Measurements from ENCODE around the gene FAM53B. TPM values are rescaled to one million over a fixed set of nuclear protein-coding genes. Genes with fewer than 3 reads are reported as not detected.
A peak's percentile ranks its signal among the peaks of the same experiment; 100 is the strongest.

FAM53B gene
- total RNA-seq, 1 donor from 2014 or later = 39.8 TPM

- Mint-ChIP-seq H3K36me3 (ENCODE audit: insufficient read depth) (no peaks in the 10 kb centered on the region), H3K9me3 (ENCODE audit: low read depth) (no peaks in the 10 kb centered on the region), H3K4me3 (ENCODE audit: low read depth) (no peak overlapping the region), H3K4me1 (ENCODE audit: low read depth) (peaks cover 38% of the 10 kb centered on the region), H3K27me3 (no peaks in the 10 kb centered on the region), H3K27ac (no peak overlapping the region)
- TF ChIP-seq CTCF (IDR thresholded peaks at IDR 0.05; ENCODE audit: unreplicated experiment) = peak; percentile 32
- no peak for DNase-seq (ENCODE audit: low spot score, unreplicated experiment)
Observed at GRCh38 chr10:124719213-124719851, 24.8 kb downstream of the FAM53B start.

DNA sequence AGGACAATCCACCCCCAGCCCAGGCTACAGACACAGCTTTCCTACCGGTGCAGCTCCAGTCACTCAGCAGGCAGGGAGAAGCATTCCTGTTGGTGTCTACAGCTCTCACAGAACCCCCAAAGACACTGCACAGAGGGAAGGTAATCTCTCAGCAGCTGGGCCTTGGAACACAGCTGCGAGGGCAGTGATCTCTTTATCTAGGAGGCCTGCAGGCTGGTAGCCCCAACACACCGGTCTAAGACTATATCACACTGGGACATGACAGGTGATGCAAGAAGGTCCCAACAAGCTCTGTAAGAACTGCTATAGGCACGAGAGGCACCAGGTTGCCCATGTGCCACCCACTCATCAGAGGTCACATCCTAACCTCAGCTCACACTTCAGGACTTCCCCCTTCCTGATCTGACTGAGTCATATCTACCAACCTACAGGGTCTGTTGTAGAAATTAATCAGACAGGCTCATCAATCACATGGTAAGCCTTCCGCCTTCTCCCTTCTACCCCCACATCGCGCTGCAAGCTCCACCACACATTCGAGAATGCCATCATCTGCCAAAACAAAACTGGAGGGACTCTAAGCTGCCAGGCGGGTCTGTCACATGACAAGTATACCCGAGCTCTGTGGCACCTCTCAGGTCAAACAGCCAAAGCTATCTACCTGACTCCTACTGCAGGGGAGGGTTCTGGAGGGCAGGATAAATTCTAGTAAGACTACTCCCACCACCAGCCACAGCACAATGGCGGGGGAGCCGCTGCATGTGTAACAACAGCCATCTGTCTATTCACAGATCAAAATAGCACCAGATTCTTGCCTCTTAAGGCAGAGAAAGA lies 26.1 kb downstream of the FAM53B start:
- Mint-ChIP-seq H3K4me1 (ENCODE audit: low read depth) (peaks cover 25% of the 10 kb centered on the region), H3K27ac (peak overlapping the region; percentile 11), H3K27me3 (no peaks in the 10 kb centered on the region), H3K36me3 (ENCODE audit: insufficient read depth) (no peaks in the 10 kb centered on the region), H3K9me3 (ENCODE audit: low read depth) (no peaks in the 10 kb centered on the region), H3K4me3 (ENCODE audit: low read depth) (no peak overlapping the region)
- TF ChIP-seq CTCF (IDR thresholded peaks at IDR 0.05; ENCODE audit: unreplicated experiment) = no peak
- DNase-seq (ENCODE audit: low spot score, unreplicated experiment) = no peak

GRCh38 chr10:124717041-124717757 lies 27.0 kb downstream of the FAM53B start:
- no peaks in the 10 kb centered on the region for H3K36me3 Mint-ChIP-seq (ENCODE audit: insufficient read depth)
- peaks cover 22% of the 10 kb centered on the region for H3K4me1 Mint-ChIP-seq (ENCODE audit: low read depth)
- H3K27me3 Mint-ChIP-seq = no peaks in the 10 kb centered on the region
- H3K9me3 Mint-ChIP-seq (ENCODE audit: low read depth) = no peaks in the 10 kb centered on the region
- H3K27ac Mint-ChIP-seq = peak overlapping the region; percentile 79
- TF ChIP-seq CTCF (IDR thresholded peaks at IDR 0.05; ENCODE audit: unreplicated experiment) = no peak
- H3K4me3 Mint-ChIP-seq (ENCODE audit: low read depth) = no peak overlapping the region
- DNase-seq (ENCODE audit: low spot score, unreplicated experiment) = no peak

GRCh38 chr10:124716369-124716768 lies 27.8 kb downstream of the FAM53B start:
- Mint-ChIP-seq H3K9me3 (ENCODE audit: low read depth) (no peaks in the 10 kb centered on the region), H3K4me3 (ENCODE audit: low read depth) (no peak overlapping the region), H3K4me1 (ENCODE audit: low read depth) (peaks cover 22% of the 10 kb centered on the region), H3K27ac (peak overlapping the region; percentile 79), H3K27me3 (no peaks in the 10 kb centered on the region), H3K36me3 (ENCODE audit: insufficient read depth) (no peaks in the 10 kb centered on the region)
- no peak for DNase-seq (ENCODE audit: low spot score, unreplicated experiment)
- no peak for TF ChIP-seq CTCF (IDR thresholded peaks at IDR 0.05; ENCODE audit: unreplicated experiment)

GRCh38 chr10:124715439-124715838 lies 28.7 kb downstream of the FAM53B start:
- Mint-ChIP-seq H3K4me3 (ENCODE audit: low read depth) (no peak overlapping the region), H3K36me3 (ENCODE audit: insufficient read depth) (no peaks in the 10 kb centered on the region), H3K4me1 (ENCODE audit: low read depth) (peaks cover 26% of the 10 kb centered on the region), H3K27ac (no peak overlapping the region), H3K9me3 (ENCODE audit: low read depth) (no peaks in the 10 kb centered on the region), H3K27me3 (no peaks in the 10 kb centered on the region)
- TF ChIP-seq CTCF (IDR thresholded peaks at IDR 0.05; ENCODE audit: unreplicated experiment) = no peak
- no peak for DNase-seq (ENCODE audit: low spot score, unreplicated experiment)

All from progenitor cell of endocrine pancreas (in vitro differentiated cells).